Upper lobe of left lung (tissue), 6 donors: ENCODE results near the gene VAMP4. TPM values are rescaled to one million over a fixed set of nuclear protein-coding genes. Genes with fewer than 3 reads are reported as not detected.

Experiments
- ATAC-seq, 2 donors: fragments of 200-7000 bp; cut with Tn5 transposase; one replicate each; pipeline ENCODE4 v1.9.1; 2022; ENCODE audit warnings: mild to moderate bottlenecking in 2 of 2, moderate library complexity in 2 of 2; ENCODE audit not compliant: low FRiP score in 2 of 2
- DNase-seq, 2 donors: peaks; one replicate each; pipeline ENCODE4 v3.0.0-alpha.2; 2019 to 2020
- H3K27ac ChIP-seq, 4 donors: fragments of 200-600 bp; sonication (generic); one replicate each; pipeline ENCODE4 v1.5.1; 2016 to 2019
- H3K27me3 ChIP-seq, 4 donors: fragments of 200-600 bp; sonication (generic); one replicate each; pipeline ENCODE4 v1.5.1; 2017 to 2019
- H3K36me3 ChIP-seq, 4 donors: fragments of 200-600 bp; sonication (generic); one replicate each; pipeline ENCODE4 v1.5.1; 2016 to 2019
- H3K4me1 ChIP-seq, 4 donors: fragments of 200-600 bp; sonication (generic); one replicate each; pipeline ENCODE4 v1.5.1; 2018 to 2019
- H3K4me3 ChIP-seq, 4 donors: fragments of 200-600 bp; sonication (generic); one replicate each; pipeline ENCODE4 v1.5.1; 2017 to 2019; ENCODE audit warnings: mild to moderate bottlenecking in 2 of 4, moderate library complexity in 1 of 4
- H3K9me3 ChIP-seq, 4 donors: fragments of 200-600 bp; sonication (generic); one replicate each; pipeline ENCODE4 v1.5.1; 2018 to 2019
- EP300 ChIP-seq, 4 donors: sonication (generic); formaldehyde crosslinking; IDR thresholded peaks; one replicate each; pipeline ENCODE4 v1.5.1; 2017; ENCODE audit warnings: antibody characterized with exemption in 4 of 4, control low read depth in 2 of 4
- POLR2A ChIP-seq, 4 donors: fragments of 450-650 bp; IDR thresholded peaks; one replicate each; pipeline ENCODE4 v1.5.1; 2016 to 2017; ENCODE audit warnings: antibody characterized with exemption in 4 of 4, mild to moderate bottlenecking in 2 of 4
- POLR2AphosphoS5 ChIP-seq, 2 donors: sonication (generic); formaldehyde crosslinking; IDR thresholded peaks; one replicate each; pipeline ENCODE4 v1.5.1; 2017; ENCODE audit warnings: antibody characterized with exemption in 2 of 2
- WGBS, 2 donors: methylation state at CpG; one replicate each; pipeline ENCODE4 v1.1.5; 2017 to 2018; 5-methylcytosine and 5-hydroxymethylcytosine counted together
- total RNA-seq, 6 donors: library from RNA; depleted of rRNA in 4 of 6; stranded (reverse); fragments of >200 nt in 4 of 6; gene quantifications; one replicate each; pipeline versions ENCODE4 v1.1.0 to v1.2.1, GENCODE V29; 2016 to 2021
- TF ChIP-seq, protein P1 (sequence below), 6 experiments: fragments of 450-650 bp in 4 of 6; fragments of 200-600 bp in 2 of 6; sonication (generic) in 2 of 6; IDR thresholded peaks; one replicate each; pipeline ENCODE4 v1.5.1; 2016 to 2019; ENCODE audit warnings: antibody characterized with exemption in 6 of 6
- donor health status: DM: no; HTN: no; CAD: no; lungs with moderate emphysema.
- donor health status: DM: no; HTN: yes; CAD: no; lungs with severe emphysema.

VAMP4 gene, protein sequence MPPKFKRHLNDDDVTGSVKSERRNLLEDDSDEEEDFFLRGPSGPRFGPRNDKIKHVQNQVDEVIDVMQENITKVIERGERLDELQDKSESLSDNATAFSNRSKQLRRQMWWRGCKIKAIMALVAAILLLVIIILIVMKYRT
- total RNA-seq: 10 to 100 TPM; 11.5 to 17.9 (median 13.4) TPM

DNA sequence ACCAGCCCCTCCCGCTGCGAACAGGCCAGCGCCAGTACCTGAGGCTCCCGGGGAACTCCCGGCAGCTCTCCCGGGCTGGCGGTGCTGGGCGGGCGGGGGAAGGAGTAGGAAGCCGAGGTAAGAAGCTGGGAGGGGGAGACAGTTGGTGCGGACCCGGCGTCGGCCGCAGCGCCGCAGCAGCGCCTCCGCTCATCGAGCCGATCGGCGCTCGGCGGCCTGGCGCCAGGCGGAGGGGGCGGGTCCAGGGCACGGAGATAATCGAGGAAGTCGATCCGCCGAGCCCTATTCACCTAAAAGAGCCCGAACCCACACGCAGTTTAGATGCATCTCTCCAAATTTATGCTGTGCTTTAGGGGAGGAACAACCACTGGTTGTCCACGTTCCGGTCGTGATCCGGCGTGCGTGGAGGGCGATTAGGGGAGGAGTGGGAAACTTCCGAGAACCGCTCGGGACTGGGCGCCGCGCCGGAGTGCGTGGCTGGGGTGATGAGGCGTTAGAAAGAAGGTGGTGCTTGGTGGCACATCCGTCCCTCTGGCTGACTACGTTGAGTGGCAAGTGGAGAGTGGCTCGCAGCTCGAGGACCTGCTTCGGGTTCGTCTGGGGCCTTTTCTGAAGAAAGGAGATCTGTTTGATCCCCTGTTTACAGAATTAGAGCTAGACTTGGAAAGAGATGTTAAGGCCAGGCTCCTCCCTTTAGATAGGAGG is at the start of gene VAMP4:
Gene VAMP4, minus strand, starts transcription at position 194 of the 705 bp plus-strand sequence. CDS start 3,651 bp downstream, outside the sequence.
- H3K9me3 ChIP-seq: no peaks in the 10 kb centered on the region
- no peaks in the 10 kb centered on the region for H3K27me3 ChIP-seq
- peak; percentile 91 to 98 for DNase-seq
- WGBS, 2 donors: 0% methylated on average over 37 to 45 of the region's 57 CpGs
- H3K4me3 ChIP-seq: peak within 1 kb of the TSS; percentile 77 to 93 (median 86)
- peaks cover under 1 to 8% (median 5%) of the 10 kb centered on the region in 4 donors for H3K36me3 ChIP-seq
- TF ChIP-seq EP300 (IDR thresholded peaks at IDR 0.05) (peak in 1 of 4 donors; percentile 51), POLR2AphosphoS5 (IDR thresholded peaks at IDR 0.05) (peak; percentile 92 to 97), POLR2A (IDR thresholded peaks at IDR 0.05) (peak in 3 of 4 donors; percentile 83 to 94 (median 83))
- TF ChIP-seq, protein P1, sequence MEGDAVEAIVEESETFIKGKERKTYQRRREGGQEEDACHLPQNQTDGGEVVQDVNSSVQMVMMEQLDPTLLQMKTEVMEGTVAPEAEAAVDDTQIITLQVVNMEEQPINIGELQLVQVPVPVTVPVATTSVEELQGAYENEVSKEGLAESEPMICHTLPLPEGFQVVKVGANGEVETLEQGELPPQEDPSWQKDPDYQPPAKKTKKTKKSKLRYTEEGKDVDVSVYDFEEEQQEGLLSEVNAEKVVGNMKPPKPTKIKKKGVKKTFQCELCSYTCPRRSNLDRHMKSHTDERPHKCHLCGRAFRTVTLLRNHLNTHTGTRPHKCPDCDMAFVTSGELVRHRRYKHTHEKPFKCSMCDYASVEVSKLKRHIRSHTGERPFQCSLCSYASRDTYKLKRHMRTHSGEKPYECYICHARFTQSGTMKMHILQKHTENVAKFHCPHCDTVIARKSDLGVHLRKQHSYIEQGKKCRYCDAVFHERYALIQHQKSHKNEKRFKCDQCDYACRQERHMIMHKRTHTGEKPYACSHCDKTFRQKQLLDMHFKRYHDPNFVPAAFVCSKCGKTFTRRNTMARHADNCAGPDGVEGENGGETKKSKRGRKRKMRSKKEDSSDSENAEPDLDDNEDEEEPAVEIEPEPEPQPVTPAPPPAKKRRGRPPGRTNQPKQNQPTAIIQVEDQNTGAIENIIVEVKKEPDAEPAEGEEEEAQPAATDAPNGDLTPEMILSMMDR (IDR thresholded peaks at IDR 0.05): peak in 2 of 6 experiments; percentile 15 to 18
- peak; percentile 96 to 98 for ATAC-seq
- H3K27ac ChIP-seq: peak within 1 kb of the TSS; percentile 94 to 98 (median 96)
- peaks cover 24 to 45% (median 35%) of the 10 kb centered on the region in 4 donors for H3K4me1 ChIP-seq

DNA sequence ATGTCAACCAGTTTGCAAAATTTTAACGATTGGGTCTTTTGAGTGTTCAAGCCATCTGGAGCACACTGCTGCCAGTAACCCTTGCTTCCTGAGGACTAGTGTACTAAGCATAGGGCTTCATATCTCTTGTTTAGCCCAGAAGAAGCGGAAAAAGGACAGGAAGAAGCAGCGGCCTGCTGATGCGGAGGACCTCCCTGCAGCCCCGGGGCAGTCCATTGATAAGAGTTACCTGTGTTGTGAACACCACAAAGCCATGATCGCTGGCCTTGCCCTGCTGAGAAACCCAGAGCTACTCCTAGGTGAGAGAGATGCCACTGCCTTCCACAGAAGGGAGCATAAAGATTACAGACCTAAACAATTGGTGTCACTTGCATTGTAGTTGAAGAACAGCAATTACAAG is 48.5 kb upstream of the VAMP4 start:
- no peaks in the 10 kb centered on the region for H3K9me3 ChIP-seq
- no peak for DNase-seq
- TF ChIP-seq EP300 (IDR thresholded peaks at IDR 0.05): no peak
- no peaks in the 10 kb centered on the region for H3K27me3 ChIP-seq
- H3K27ac ChIP-seq: no peak overlapping the region
- no peak for ATAC-seq
- H3K4me1 ChIP-seq: peaks cover 0 to 9% (median 3%) of the 10 kb centered on the region in 4 donors
- peaks cover 46 to 100% (median 85%) of the 10 kb centered on the region in 4 donors for H3K36me3 ChIP-seq
- 91 to 97% methylated on average over 6 of the region's 6 CpGs for WGBS, 2 donors
- no peak overlapping the region for H3K4me3 ChIP-seq

DNA sequence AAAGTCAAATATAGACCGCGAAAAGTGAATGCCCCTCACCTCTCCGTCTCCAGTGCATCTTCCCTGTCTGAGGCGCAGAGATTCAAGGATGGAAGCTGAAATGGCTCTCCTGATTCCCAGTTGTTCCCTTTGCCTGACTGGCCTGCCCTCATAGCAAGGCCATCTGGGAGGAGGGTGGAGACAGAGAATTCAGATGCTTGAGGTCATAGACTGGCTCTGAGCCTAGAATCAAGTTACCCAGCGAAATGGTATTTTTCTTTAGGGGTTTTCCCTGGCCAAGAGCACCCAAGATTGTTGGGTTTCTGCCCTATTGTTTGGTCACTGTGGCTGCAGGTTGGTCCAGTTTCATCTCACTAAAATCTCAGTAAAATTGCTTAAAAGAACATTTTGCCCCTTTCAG is 46.8 kb upstream of the VAMP4 start:
- Histone ChIP-seq H3K27me3 (no peaks in the 10 kb centered on the region), H3K4me3 (no peak overlapping the region), H3K4me1 (peaks cover 9 to 25% (median 12%) of the 10 kb centered on the region in 4 donors), H3K27ac (no peak overlapping the region), H3K36me3 (peaks cover 39 to 100% (median 77%) of the 10 kb centered on the region in 4 donors), H3K9me3 (no peaks in the 10 kb centered on the region)
- TF ChIP-seq POLR2A (IDR thresholded peaks at IDR 0.05) (no peak), EP300 (IDR thresholded peaks at IDR 0.05) (no peak), POLR2AphosphoS5 (IDR thresholded peaks at IDR 0.05) (no peak)
- TF ChIP-seq, protein P1 (IDR thresholded peaks at IDR 0.05): no peak
- peak in 1 of 2 donors; percentile 83 for ATAC-seq
- WGBS, 2 donors: 76 to 88% methylated on average over 5 of the region's 5 CpGs
- no peak for DNase-seq

DNA sequence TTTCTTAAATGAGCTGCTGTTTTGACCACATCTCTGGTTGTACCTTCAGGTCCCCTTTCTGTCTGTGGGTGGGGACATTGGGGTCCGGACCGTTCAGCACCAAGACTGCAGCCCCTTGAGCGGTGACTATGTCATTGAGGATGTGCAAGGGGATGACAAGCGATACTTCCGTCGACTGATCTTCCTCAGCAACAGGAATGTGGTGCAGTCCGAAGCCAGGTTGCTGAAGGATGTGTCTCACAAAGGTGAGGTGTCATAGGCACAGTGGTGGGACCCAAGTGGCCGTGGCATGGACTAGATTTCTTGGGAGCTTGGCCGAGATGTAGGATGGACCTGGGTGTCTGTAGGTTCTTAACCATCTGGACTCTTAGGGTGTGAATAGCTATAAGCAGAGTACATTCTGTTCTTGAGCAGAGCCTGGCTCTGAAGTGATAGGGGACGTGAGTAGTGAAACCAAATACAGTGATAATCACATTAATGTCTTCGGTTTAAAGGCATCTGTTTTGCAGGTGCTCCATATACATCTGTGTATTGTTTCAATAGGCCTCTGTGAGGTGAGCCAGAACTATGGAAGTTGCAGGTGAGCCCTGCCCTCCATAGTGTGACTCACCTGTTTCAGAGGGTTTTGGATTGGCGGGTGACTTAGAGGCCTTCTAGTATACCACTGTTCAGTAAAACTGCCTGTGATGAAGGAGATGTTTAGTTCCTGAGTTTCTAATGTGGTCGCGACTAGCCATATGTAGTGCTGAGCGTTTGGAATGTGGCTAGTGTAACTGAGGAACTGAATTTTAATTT is 46.0 kb upstream of the VAMP4 start:
- no peak for ATAC-seq

More for the DNA sequence above, 46.0 kb upstream of the VAMP4 start:
- peaks cover 39 to 96% (median 77%) of the 10 kb centered on the region in 4 donors for H3K36me3 ChIP-seq
- WGBS, 2 donors: 95 to 97% methylated on average over 15 of the region's 15 CpGs
- no peaks in the 10 kb centered on the region for H3K9me3 ChIP-seq
- H3K27ac ChIP-seq: no peak overlapping the region
- TF ChIP-seq, protein P1 (IDR thresholded peaks at IDR 0.05): no peak
- H3K4me1 ChIP-seq: peaks cover 11 to 34% (median 19%) of the 10 kb centered on the region in 4 donors
- H3K27me3 ChIP-seq: no peaks in the 10 kb centered on the region
- no peak overlapping the region for H3K4me3 ChIP-seq
- no peak for DNase-seq
